ENCODE results near the gene F5. TPM values are rescaled to one million over a fixed set of nuclear protein-coding genes. Genes with fewer than 3 reads are reported as not detected.

The F5 gene
- polyA plus RNA-seq (ENCODE audit: insufficient read length in 3 of 3), result 1 to 10 TPM; 4.2 to 5.6 (median 5.2) TPM
- long read RNA-seq, donor 1, result 0 reads
- long read RNA-seq, donor 2, result 0 reads
- long read RNA-seq, donor 3, result 0 reads
- long read RNA-seq, donor 4, result 0 reads
- long read RNA-seq, donor 5, result 0 reads
- long read RNA-seq, donor 6, result 0 reads
- long read RNA-seq, donor 7, result 0 reads
- long read RNA-seq, donor 8, result 0 reads
- long read RNA-seq, donor 9, result 0 reads
- long read RNA-seq, donor 10, result 0 reads
- long read RNA-seq, donor 11, result 0 reads
- long read RNA-seq, donor 12, result 0 reads
- long read RNA-seq, donor 13, result 0 reads
- long read RNA-seq, donor 14, result 0 reads
- long read RNA-seq, donor 15, partial matches to known transcripts, result 0 of 1 reads
- long read RNA-seq, donor 15, other reads (novel, unspliced or antisense), result 0 of 1 reads
- long read RNA-seq, donor 16, full-length matches to known transcripts, result 1 of 1 reads
- long read RNA-seq, donor 16, partial matches to known transcripts, result 0 of 1 reads
- long read RNA-seq, donor 16, other reads (novel, unspliced or antisense), result 0 of 1 reads

GRCh38 chr1:169586395-169587255 is at the start of gene F5:
Gene F5 (minus strand): TSS chr1:169586481. CDS start chr1:169586386, 95 bp downstream.
- peak in 8 of 11 donors; percentile 34 to 53 (median 38) for DNase-seq (ENCODE audit: extremely low read depth in 1 of 11, low read depth in 9 of 11, low spot score in 4 of 11)

- DNase-seq (ENCODE audit: extremely low read depth in 1 of 11, low read depth in 9 of 11, low spot score in 4 of 11), result no peak
These were observed 48.6 kb upstream of the F5 start for GRCh38 chr1:169634877-169635276.

DNA sequence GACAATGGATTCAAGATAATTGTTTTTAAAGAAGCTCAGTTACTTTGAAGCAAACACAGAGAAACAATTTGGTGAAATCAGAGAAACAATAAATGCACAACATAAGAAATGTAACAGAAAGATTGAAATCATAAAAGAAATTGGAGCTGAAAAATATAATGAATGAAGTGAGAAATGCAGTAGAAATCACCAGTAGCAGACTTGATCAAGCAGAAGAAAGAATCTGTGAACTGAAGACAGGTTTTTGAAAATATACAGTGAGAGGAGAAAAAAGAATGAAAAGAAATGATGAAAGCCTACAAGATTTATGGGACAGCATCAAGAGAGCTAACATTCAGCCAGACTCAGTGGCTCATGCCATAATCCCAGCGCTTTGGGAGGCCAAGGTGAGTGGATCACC is 47.9 kb upstream of the F5 start:
- no peak for DNase-seq (ENCODE audit: extremely low read depth in 1 of 11, low read depth in 9 of 11, low spot score in 4 of 11)

DNA sequence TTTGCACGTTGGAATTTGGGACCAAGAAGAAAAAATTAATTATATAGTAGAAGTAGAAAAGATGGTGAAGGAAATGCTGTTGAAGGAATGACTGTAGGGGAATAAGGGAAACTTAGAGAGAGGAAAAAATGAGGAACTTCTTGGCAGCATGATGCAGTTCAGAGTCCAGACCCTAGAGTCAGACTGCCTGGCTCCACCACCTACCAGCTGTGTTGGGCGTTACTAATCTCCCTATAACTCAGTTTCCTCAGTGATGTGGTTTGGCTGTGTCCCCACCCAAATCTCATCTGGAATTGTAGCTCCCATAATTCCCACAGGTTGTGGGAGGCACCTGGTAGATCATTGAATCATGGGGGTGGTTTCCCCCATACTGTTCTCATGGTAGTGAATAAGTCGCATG is 45.0 kb upstream of the F5 start:
- DNase-seq (ENCODE audit: extremely low read depth in 1 of 11, low read depth in 9 of 11, low spot score in 4 of 11), result no peak

GRCh38 chr1:169630006-169630405 is 43.7 kb upstream of the F5 start, which contains the start of gene SELP:
Gene SELP (minus strand): TSS chr1:169630124. CDS start chr1:169630074, 50 bp downstream.
- no peak for DNase-seq (ENCODE audit: extremely low read depth in 1 of 11, low read depth in 9 of 11, low spot score in 4 of 11)

DNA sequence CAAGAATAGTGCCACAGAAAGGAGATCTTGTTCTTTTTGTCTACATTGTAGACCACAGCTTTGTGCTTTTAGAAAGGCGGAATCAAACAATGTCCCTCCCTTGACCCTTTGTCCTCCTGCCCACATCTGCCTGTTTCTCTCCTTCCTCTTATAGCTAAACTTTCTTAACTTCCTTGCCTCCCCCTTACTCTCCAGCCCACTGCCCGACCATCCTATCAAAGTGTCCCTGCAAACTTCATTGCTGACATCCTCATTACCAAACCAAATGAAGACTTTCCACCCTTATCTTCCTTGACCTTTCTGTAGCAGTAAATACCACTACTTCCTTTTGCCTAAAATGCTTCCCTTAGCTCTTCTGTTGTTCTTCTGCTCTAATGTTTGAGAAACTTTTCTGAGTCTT is 38.6 kb upstream of the F5 start:
- no peak for DNase-seq (ENCODE audit: extremely low read depth in 1 of 11, low read depth in 9 of 11, low spot score in 4 of 11)

DNA sequence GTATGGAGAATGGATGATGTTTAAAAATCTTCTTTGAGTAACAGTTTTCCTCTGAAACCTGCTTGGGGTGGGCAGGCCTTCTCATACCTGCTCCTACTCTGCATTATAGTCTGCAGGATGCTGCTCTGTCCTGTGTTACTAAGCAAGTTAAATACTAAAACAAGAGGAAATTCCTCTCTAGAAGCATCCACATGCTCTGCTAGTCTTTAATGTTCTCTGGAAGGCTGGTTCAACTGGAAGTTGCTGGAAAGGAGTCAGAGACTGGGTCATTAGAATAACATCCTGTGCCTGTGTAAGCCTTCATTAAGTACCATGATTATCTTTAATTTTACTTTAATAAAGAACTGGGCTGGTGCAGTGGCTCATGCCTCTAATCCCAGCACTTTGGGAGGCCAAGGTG is 37.8 kb upstream of the F5 start:
- no peak for DNase-seq (ENCODE audit: extremely low read depth in 1 of 11, low read depth in 9 of 11, low spot score in 4 of 11)

- no peak for DNase-seq (ENCODE audit: extremely low read depth in 1 of 11, low read depth in 9 of 11, low spot score in 4 of 11)
These were observed 37.0 kb upstream of the F5 start for GRCh38 chr1:169623132-169623926.

DNA sequence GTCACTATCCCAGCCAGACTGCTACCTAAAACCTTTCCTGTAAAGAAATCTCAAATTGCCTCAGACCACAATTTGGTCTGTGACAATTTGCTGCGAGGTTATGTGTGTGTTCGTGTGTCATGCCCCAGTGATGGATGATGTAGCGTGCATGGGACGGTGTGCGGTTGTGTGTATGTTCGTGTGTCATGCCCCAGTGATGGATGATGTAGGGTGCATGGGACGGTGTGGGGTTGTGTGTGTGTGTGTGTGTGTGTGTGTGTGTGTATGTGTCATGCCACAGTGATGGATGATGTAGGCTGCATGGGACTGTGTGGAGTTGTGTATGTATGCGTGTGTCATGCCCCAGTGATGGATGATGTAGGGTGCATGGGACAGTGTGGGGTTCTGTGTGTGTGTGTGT is 34.3 kb upstream of the F5 start:
- DNase-seq (ENCODE audit: extremely low read depth in 1 of 11, low read depth in 9 of 11, low spot score in 4 of 11), result no peak

- DNase-seq (ENCODE audit: extremely low read depth in 1 of 11, low read depth in 9 of 11, low spot score in 4 of 11), result no peak
These were observed 32.1 kb upstream of the F5 start for GRCh38 chr1:169618367-169618766.

DNA sequence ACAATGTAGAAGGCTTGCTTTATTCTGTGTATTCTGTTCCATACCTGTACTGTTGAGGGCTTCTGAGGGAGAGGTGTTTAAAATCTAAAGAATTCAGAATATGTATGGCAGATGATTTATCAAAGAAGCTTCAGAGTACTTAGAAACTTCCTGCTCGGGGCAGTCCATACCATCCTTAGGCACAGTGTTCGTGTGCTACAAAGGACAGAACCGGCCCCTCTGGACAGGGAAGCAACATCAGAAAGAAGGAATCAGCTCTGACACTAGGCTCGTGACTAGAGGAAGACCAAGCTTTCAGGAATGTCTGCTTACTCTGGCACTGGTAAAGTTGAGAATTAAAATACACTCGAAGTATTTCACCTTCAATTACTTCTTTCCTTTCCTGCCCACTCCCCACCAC is 29.5 kb upstream of the F5 start:
- no peak for DNase-seq (ENCODE audit: extremely low read depth in 1 of 11, low read depth in 9 of 11, low spot score in 4 of 11)

DNA sequence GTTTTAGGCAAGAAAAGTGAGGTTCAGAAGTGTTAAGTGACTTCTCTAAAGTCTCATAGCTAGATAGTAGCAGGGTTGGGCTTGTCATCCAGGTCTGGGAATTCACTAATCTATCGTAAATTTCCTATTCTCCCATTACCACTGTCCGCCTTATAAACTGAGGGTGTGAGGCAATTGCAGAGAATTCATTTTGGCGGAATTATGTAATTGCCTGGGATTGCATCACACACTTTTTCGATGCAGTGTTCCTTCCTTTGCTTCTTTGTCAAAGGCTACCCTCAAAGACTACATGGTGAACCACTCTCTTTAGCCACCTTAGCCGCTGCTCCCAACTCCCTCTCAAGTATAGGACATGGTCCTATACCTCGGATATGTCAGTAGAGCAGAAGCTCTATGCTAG is 24.6 kb upstream of the F5 start:
- no peak for DNase-seq (ENCODE audit: extremely low read depth in 1 of 11, low read depth in 9 of 11, low spot score in 4 of 11)

DNA sequence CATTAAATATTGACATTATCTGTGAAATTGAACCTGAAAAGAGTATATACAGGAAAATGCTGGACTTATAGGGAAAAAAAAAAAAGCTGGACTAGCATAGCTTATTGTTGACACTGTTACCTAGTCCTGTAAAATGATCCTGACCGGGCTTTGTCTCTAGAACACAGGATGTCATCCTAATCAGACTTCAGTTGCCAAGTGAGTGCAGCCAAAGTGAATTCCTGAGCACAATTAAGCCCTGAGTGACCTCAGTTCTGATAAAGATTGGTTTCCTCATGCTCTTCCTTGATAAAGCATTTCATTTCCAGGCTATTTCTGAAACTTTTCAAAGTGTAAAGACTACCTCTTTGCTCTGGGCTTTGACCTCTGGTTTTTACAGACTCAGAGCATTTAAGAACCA is 23.8 kb upstream of the F5 start:
- peak in 2 of 11 donors; percentile 5 to 6 for DNase-seq (ENCODE audit: extremely low read depth in 1 of 11, low read depth in 9 of 11, low spot score in 4 of 11)

- DNase-seq (ENCODE audit: extremely low read depth in 1 of 11, low read depth in 9 of 11, low spot score in 4 of 11), result no peak
These were observed 21.9 kb upstream of the F5 start for GRCh38 chr1:169608226-169608625.

- no peak for DNase-seq (ENCODE audit: extremely low read depth in 1 of 11, low read depth in 9 of 11, low spot score in 4 of 11)
These were observed 18.7 kb upstream of the F5 start for GRCh38 chr1:169604781-169605560.

- no peak for DNase-seq (ENCODE audit: extremely low read depth in 1 of 11, low read depth in 9 of 11, low spot score in 4 of 11)
These were observed 15.0 kb upstream of the F5 start for GRCh38 chr1:169601096-169601881.
